GM06990 (cell line): ENCODE measurements around the gene SYNE1.
"Not testable (repeated sequence)": the region's sequence is repeated elsewhere in the genome, so short reads cannot be mapped to it uniquely, and the experiment has no call there.

Experiments
- DNase-seq: peaks from one replicate; pipeline ENCODE4 v3.0.0-alpha.2; 2011; ENCODE audit not compliant: insufficient read length; ENCODE audit errors: extremely low read depth
- H3K27me3 ChIP-seq: replicated peaks from 2 replicates; pipeline ENCODE4 v1.6.0; 2011; ENCODE audit warnings: low read length; ENCODE audit not compliant: control insufficient read depth, insufficient read depth
- H3K36me3 ChIP-seq: 2 replicates; pipeline ENCODE4 v1.5.1; 2011; ENCODE audit warnings: low read length; ENCODE audit not compliant: control insufficient read depth, insufficient read depth
- H3K4me3 ChIP-seq: replicated peaks from 2 replicates; pipeline ENCODE4 v1.5.1; 2011; ENCODE audit warnings: low read depth, mild to moderate bottlenecking, control low read depth, low read length
- TF ChIP-seq, protein P1 (sequence below): IDR thresholded peaks from 2 replicates; pipeline ENCODE4 v1.5.1; 2011; ENCODE audit warnings: low read length, control low read depth, mild to moderate bottlenecking, inconsistent platforms; ENCODE audit not compliant: insufficient read depth, poor library complexity, severe bottlenecking

The SYNE1 gene

GRCh38 chr6:152648105-152648504 is 10.9 kb upstream of the SYNE1 start:
- Histone ChIP-seq H3K4me3 (no peak overlapping the region), H3K36me3 (no peaks in the 10 kb centered on the region), H3K27me3 (0 out of 2 replicates have a peak, but pooled peaks cover 2% of the 10 kb centered on the region)
- TF ChIP-seq, protein P1, sequence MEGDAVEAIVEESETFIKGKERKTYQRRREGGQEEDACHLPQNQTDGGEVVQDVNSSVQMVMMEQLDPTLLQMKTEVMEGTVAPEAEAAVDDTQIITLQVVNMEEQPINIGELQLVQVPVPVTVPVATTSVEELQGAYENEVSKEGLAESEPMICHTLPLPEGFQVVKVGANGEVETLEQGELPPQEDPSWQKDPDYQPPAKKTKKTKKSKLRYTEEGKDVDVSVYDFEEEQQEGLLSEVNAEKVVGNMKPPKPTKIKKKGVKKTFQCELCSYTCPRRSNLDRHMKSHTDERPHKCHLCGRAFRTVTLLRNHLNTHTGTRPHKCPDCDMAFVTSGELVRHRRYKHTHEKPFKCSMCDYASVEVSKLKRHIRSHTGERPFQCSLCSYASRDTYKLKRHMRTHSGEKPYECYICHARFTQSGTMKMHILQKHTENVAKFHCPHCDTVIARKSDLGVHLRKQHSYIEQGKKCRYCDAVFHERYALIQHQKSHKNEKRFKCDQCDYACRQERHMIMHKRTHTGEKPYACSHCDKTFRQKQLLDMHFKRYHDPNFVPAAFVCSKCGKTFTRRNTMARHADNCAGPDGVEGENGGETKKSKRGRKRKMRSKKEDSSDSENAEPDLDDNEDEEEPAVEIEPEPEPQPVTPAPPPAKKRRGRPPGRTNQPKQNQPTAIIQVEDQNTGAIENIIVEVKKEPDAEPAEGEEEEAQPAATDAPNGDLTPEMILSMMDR, result no peak
- no peak for DNase-seq

- not testable (repeated sequence) for H3K36me3 ChIP-seq, H3K4me3 ChIP-seq, DNase-seq, H3K27me3 ChIP-seq
Observed at GRCh38 chr6:152646732-152647131, 9.6 kb upstream of the SYNE1 start.

GRCh38 chr6:152642578-152643375 is 5.6 kb upstream of the SYNE1 start:
- H3K36me3 ChIP-seq, result no peaks in the 10 kb centered on the region
- TF ChIP-seq, protein P1, result peak; percentile 75
- no peak for DNase-seq
- no peaks in the 10 kb centered on the region for H3K27me3 ChIP-seq
- no peak overlapping the region for H3K4me3 ChIP-seq

DNA sequence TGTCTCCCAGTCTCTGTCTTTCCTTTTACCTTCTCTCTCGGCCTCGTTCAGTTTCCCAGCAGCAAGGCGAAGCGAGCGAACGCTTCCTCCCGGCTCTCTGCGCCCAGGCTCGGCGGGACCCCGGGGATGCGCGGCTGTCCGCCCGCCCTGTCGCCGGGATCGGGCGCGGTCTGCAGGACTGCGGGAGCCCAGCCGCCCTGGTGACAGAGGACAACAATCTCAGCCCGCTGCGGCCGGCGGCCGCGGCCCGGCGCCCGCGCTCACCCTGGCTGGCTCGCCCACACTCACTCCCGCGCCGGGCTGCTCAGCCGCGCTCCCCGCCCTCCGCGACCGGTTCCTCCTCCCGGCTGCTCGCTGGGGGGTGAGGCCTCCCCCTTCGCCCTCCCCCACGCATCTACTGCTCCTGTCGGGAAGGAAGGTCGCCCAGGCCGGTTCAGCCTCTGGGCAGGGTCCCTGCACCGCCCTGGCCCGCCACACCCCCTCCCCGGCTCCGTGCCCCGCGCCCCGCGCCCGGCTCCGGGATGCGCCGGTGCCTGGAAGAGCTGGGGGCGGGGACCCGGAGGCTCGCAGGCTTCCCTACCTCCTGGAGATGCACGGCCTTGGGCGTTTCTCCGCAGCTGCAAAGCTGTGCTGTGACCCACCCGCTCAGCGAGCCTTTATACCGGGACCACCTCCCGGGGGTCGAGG is 410 bp downstream of the SYNE1 start:
- TF ChIP-seq, protein P1, result no peak
- peak; percentile 39 for DNase-seq
- peaks cover 1% of the 10 kb centered on the region; the same call in 1 of the 2 replicates for H3K27me3 ChIP-seq
- H3K36me3 ChIP-seq, result no peaks in the 10 kb centered on the region
- H3K4me3 ChIP-seq, result peak overlapping the region; percentile 35

DNA sequence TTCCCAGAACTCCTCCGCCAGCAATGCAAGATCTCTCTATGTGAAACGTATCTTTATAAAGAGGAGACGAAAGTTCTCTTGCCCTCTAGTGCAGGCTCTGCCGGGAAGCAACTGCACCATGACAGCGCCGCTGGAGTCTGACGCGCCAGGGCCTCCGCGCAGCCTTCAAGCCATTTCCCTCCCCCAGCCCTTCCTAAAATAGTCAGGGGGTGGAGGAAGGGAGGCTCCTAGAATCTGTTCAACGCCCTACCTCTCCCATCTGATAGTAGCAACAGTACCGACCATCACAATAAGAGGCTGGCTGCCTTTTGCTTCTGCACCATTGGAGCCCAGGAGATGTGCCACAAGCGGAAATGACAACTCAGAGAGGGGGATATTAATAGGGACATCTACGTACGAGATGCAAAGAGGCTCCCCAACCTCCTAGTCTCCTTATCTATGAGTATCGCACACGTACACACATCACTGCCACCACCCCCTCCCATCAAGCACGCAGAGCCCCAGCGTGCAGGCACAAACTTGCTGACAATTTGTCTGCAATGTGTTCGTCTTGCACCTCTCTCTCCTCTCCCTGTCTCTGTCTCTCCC is 1.0 kb downstream of the SYNE1 start:
- peaks cover 1% of the 10 kb centered on the region; the same call in 1 of the 2 replicates for H3K27me3 ChIP-seq
- TF ChIP-seq, protein P1, result no peak
- DNase-seq, result peak; percentile 46
- peak overlapping the region; percentile 35 for H3K4me3 ChIP-seq
- H3K36me3 ChIP-seq, result no peaks in the 10 kb centered on the region

DNA sequence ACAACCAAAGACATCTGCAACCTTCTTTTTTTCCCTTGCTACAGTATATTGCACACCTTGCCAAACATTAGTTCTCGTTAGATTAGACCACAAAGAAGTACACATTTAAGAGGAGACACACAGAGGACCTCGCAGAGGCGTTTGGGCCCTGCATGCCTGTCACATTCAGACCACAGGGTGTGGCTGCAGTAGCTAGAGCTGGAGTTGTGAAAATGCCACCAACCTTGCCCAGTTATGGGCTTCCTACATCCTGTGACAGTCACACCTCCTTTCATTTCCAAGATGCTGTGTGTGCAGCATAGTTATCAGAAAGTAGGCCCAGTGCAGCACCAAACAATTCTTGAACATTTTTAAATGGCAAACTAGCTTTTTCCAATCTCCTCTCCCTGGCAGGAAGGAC is 2.4 kb downstream of the SYNE1 start:
- peak; percentile 19 for DNase-seq
- H3K4me3 ChIP-seq, result no peak overlapping the region
- peaks cover 1% of the 10 kb centered on the region; the same call in 1 of the 2 replicates for H3K27me3 ChIP-seq
- H3K36me3 ChIP-seq, result no peaks in the 10 kb centered on the region
- TF ChIP-seq, protein P1, result no peak
